Stimulated activated CD8-positive, alpha-beta memory T cell treated with anti-CD3 and anti-CD28 coated beads, Interleukin-4, amount 100 ng/mL, for 4 hours (primary cell): Measurements from ENCODE around the gene C1orf115.
"Not testable (repeated sequence)": the region's sequence is repeated elsewhere in the genome, so short reads cannot be mapped to it uniquely, and the experiment has no call there.

Source experiments
- DNase-seq, 2 donors: peaks; one replicate each; pipeline ENCODE4 v3.0.0-alpha.2; 2020; ENCODE audit warnings: low read depth in 2 of 2, low spot score in 1 of 2

C1orf115 gene

GRCh38 chr1:220692436-220693228 lies 2.5 kb downstream of the C1orf115 start:
- DNase-seq = no peak

- no peak for DNase-seq
Measured at GRCh38 chr1:220694866-220695382, 4.8 kb downstream of the C1orf115 start.

GRCh38 chr1:220695426-220695825 lies 5.3 kb downstream of the C1orf115 start:
- DNase-seq = no peak

- DNase-seq = no peak
Measured at GRCh38 chr1:220696226-220696862, 6.2 kb downstream of the C1orf115 start.

- no peak for DNase-seq
Measured at GRCh38 chr1:220696863-220697231, 6.7 kb downstream of the C1orf115 start.

DNA sequence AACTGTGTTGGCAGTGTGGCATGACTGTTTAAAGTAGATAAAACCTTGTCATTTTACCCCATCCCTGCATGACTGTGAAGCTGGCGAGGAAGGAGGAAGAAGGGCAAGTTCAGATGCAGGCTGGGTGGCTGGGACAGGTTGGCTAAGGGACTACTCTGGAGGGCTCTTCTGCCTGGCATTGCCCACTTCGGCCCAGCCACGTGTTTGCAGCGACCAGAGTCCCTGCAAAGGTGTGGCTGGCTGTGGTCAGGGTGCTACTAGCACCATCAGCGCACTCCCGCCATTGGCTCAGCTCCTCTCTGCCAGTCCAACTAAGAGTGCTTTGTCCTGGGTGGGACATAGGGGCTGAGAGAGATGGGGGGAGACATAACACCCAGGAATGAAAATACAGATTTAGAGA lies 7.2 kb downstream of the C1orf115 start:
- DNase-seq = no peak

- DNase-seq = no peak
Measured at GRCh38 chr1:220698607-220699016, 8.4 kb downstream of the C1orf115 start.

- no peak for DNase-seq
Measured at GRCh38 chr1:220699044-220699443, 8.9 kb downstream of the C1orf115 start.

DNA sequence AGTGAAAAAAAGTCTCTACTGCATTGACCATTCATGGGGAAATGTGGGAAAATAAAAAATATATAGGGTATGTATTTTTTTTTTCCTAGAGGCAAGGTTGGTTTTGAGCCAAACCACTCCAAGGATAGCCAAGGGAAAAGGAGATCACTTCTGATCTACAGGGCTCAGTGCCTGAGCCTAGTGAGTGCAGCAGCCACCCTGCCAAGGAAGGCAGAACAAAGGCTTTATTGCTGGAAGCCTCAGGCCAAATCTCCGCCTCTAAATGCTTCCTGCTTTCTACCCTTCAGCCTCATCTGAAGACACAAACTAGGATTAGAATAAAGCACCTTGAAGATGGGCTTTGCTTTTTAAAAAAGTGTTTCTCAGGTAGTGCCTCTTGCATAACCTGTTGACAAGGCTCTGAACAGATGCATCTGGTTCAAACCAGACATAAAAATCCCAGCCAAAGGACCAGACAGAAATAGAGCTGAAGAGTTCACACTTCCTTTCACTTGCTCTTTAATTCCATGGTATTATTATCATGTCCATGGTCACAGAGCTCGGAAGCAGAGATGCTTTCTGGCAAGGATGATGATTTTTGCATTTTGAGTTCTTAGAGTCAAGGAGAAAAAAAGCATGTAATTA lies 10.5 kb downstream of the C1orf115 start:
- DNase-seq = no peak

DNA sequence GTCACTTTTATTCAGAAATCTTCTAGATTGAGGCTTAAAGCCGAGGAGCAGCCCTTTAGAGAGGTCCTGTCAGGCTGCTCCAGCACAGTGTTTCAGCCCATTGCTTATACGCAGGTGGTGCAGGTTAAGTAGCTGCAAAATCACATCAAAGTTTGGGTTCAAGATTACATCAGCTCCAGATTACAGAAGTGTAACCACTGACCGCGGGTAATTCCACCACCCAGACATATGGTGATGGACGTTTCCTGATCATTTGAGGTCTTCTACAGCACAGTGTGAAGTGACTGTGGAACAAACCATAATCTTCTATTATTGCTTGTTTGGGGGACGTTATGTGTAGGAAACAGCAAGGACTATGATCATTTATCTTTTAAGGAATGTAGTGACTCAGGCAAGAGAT lies 11.8 kb downstream of the C1orf115 start:
- no peak for DNase-seq

GRCh38 chr1:220702733-220703270 lies 12.6 kb downstream of the C1orf115 start:
- no peak for DNase-seq

GRCh38 chr1:220703305-220703704 lies 13.1 kb downstream of the C1orf115 start:
- DNase-seq = no peak

DNA sequence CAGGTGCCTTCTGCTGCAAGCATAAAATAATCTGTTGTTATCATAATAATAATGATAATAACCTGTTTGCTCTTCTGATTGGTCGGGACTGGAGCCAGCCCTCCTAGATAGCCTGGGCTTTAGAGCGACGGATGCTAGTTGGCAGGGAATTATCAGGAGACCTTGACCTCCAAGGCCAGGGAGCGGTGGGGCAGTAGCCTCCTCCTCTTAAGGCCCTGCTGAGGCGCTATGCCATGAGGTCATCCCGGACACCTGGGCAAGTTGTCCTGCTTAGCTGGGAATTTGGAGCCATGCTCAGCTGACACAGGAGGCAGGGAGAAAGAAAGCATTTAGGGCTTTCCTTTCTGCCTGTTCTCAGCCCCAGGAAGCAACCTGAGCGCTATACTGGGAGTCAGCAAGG lies 15.6 kb downstream of the C1orf115 start:
- no peak for DNase-seq

- no peak for DNase-seq
Measured at GRCh38 chr1:220706480-220706879, 16.3 kb downstream of the C1orf115 start.

DNA sequence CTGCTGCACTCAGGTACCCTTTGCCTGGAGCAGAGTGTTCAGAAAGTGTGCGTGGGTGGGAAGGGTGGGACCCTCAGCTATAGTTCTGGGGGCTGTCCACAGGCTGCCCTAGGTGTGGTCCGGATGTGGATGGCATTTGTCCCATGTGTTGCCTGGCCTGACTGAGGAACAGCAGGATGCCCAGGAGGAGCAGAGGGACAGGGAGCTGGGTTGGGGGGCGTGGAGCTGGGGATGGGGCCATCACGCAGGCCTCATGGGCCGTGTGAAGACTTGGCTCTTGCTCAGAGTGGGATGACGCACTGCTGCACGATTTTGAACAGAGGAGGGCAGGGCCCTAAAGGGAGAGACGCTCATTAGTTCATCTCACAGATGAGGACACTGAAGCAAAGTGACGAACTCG lies 17.0 kb downstream of the C1orf115 start:
- DNase-seq = no peak

DNA sequence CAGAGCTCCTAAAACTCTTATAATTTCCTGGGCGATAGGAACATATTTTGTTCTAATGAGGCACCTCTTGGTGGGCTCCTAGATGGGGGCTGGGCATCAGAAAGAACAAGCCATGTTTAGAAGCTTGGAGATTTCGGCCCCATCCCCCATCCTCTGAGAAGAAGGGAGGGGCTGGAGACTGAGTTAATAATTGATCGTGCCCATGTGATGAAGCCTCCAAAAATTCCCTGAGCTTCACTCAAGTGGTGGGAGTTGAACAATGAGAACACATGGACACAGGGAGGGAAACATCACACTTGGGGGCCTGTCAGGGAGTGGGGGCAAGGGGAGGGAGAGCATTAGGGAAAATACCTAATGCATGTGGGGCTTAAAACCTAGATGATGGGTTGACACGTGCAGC lies 18.1 kb downstream of the C1orf115 start:
- DNase-seq = no peak

DNA sequence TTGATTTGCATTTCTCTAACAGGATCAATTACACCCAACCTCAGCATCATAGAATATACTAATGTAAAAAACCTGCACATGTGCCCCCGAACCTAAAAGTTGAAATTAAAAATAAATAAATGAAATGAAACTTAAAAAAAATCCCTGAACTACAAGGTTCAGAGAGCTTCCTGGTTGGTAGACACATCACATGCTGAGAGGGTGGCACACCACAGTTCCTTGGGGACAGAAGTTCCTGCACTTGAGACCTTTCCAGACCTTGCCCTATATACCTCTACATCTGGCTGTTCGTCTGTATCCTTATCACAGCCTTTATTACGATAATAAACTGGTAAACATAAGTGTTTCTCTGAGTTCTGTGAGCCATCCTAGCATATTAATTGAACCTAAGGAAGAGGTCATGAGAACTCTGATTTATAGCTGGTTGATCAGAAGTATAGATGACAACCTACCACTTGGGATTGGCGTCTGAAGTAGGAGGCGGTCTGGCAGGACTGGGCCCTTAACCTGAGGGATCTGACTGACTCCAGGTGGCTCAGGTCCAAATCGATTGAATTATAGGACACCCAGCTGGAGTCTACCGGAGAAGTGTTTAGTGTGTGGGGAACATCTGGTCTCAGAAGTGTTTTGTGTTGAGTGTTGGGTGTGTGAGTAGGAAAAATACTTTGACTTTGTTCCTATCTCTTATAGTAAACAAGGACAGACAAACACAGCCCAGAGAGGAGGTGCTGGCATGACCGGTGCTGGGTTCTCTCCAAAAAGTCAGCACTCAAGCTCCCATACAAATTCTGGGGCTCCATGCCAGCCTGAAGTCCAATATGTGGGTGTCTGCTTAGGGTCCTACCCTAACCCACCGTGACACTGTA lies 19.0 kb downstream of the C1orf115 start:
- no peak for DNase-seq

DNA sequence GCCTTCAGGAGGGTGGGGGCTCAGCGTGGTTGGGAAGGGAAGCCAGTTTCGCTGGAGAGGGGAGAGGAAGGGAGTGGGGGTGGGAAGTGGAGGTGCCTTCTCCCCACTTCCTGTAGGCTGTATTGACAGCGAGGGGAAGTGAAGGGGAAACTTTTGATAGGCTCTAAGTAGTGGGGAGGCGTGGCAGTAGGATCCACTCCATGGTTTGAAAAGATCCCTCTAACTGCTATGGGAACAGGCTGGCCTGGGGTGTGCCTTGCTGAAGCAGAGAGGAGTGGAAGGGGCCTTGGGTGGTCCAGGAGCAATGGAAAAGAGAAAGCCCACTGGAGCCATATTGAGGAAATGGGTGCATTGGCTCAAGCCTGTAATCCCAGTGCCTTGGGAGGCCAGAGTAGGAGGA lies 20.2 kb downstream of the C1orf115 start:
- no peak for DNase-seq

DNA sequence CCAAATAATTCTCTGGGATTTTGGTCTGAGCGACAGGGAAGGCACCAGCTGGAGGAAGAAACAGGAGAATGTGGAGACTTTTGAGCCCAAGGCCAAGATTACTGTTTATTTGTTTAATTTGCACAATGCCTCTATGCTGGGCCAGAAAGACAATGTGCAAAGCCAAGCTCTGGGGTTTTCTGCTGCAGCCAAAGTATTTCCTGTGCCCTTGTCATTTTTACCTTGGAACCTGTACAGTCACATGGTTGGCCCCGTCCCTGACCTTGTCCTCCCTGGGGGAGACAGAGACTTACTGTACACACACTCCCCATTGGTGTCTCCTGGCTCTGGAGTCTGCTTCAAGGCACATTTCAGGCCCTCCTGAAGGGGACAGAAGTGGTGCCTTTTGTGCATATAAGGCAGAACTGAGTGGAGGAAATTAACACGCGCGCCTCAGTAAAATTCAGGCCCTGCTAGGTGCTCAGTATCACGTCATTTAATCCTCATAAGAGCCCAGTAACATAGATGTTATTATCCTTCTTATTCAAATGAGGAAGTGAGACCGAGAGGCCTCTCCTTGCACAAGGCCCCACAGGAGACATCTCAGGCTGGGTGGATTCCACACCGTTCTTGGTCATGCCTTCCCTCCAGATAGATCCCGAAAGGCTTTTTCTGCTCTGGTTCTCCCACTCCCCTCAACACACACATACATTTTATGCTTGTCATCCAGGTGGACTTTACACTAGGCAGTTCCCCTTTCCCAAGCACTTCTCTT lies 21.1 kb downstream of the C1orf115 start:
- DNase-seq = no peak

- DNase-seq = not testable (repeated sequence)
Measured at GRCh38 chr1:220715986-220716385, 25.8 kb downstream of the C1orf115 start.
